AG08395 (cell line): ENCODE measurements around the gene ZFPM1.

Experiments
- DNase-seq: peaks from one replicate; pipeline ENCODE4 v3.0.0; 2012; ENCODE audit warnings: mixed read lengths, low spot score

The ZFPM1 gene

GRCh38 chr16:88568710-88569613, 115.9 kb downstream of the ZFPM1 start:
- no peak for DNase-seq

DNA sequence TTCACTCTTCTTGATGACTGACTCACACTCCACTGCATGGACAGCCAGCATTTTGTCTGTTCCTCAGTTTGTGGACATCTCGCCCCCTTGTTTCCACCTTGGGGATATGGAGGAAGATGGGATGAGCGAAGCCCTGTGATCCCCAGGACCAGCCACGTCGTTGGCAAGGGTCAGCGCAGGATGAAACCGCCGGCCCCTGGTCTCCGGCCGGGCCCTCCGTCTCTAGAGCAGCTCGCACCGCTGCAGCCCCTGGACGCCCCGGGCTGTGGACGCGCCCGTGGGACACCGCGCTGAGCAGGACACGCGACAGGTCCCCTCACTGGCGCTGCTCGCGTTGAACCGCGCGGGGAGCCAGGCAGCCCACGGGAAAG, 116.5 kb downstream of the ZFPM1 start:
- no peak for DNase-seq

DNA sequence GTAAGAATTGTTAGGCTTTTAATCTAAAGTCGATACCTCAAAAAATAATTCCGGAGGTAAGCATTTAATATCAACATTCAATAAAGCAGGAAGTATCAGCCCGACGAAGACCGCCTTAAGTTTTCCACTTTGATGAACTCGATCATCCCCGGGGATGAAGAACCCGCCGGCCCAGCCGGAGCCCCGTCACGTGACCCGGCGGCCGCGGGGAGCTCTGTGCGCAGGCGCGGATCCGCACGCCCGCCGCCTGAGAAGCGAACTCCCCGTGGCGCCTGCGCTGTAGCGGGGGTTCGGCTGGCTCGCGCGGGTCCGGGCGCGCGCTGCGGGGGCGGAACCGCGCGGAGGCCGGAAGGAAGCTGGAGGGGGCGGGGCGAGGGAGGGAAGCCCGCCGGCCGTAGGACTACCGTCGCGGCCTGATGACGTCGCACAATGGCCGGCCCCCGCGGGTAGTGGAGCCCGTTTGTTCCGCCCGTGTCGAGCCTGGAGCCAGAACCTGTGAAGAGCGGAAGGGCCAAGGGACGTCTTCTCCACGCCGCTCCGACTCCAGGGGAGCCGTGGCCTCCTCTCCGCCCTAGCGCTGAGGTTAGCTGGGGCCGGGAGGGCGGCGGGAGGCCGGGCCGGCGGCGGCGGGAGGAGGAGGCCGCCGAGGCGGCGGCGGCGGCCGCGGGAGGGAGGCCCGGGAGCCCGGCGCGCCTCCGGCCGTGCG, 117.1 kb downstream of the ZFPM1 start, which contains the start of gene ZC3H18:
TSS of gene ZC3H18 (plus strand) at position 419 of the 706 bp plus-strand sequence. CDS start 6,721 bp downstream, outside the sequence.
- DNase-seq = peak; percentile 100

GRCh38 chr16:88570691-88571092, 117.6 kb downstream of the ZFPM1 start:
- no peak for DNase-seq

DNA sequence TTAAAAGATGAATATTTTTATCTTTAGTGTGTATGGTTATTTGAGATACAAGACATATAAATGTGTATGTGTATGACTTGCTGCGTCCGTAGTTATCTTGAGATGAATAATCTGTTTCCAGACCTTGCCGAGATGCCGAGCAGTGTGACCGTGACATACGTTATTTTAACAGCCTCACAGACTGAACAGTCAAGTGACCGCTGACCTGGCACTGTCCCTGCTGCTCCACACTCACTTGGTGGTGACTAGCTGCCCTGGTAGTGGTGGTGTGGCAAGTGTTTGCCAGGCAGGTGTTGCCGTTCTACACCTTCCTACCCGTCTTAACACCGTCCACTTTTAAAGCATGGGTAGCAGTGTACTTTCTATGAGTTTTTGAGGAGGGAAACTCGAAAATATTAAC, 122.2 kb downstream of the ZFPM1 start:
- DNase-seq = no peak

GRCh38 chr16:88576307-88576706, 123.2 kb downstream of the ZFPM1 start:
- no peak for DNase-seq

DNA sequence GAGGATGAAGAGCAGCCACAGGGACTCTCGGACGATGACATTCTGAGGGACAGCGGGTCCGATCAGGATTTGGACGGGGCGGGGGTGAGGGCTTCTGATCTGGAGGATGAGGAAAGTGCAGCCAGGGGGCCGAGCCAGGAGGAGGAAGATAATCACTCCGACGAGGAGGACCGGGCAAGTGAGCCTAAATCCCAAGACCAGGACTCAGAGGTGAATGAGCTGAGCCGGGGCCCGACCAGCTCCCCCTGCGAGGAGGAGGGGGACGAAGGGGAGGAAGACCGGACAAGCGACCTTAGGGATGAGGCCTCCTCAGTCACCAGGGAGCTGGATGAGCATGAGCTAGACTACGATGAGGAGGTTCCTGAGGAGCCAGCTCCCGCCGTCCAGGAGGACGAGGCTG, 124.1 kb downstream of the ZFPM1 start:
- no peak for DNase-seq

DNA sequence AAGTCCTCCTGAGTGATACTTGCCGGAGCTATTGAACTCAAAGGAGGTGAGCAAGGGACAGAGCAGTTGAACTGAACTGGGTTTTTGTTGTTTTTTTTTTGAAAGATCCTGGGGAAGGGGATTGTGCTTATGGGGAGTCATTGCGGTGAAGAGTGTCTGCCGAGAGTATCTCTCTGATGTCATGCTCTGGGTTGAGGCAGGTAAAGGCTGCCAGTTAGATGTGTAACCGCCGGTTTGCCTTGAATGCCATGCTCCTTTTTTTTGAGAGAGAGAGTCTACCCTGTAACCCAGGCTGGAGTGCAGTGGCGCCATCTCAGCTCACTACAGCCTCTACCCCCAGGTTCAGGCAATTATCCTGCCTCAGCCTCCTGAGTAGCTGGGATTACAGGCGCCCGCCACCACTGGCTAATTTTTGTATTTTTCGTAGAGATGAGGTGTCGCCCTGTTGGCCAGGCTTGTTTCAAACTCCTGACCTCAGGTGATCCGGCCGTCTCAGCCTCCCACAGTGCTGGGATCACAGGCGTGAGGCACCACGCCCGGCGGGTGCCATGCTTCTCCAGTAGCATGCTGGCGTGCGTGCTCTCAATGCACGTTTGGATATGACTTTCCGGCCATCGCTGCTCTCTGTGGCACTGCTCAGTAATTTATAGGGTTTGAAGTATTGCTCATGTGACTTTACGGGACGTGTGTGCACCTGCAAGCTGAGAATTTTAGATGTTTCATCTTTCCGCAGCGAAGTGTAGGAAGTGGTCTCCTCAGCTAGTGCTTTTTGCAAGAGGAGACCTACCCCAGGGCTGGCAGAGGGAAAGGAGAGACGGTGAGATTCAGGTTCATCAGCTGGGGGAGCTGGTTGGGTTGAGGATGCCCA, 125.6 kb downstream of the ZFPM1 start:
- DNase-seq = no peak

GRCh38 chr16:88580371-88580770, 127.3 kb downstream of the ZFPM1 start:
- DNase-seq = no peak

GRCh38 chr16:88581033-88581432, 128.0 kb downstream of the ZFPM1 start:
- DNase-seq = no peak

- DNase-seq = no peak
These were observed 130.0 kb downstream of the ZFPM1 start for GRCh38 chr16:88582912-88583575.

DNA sequence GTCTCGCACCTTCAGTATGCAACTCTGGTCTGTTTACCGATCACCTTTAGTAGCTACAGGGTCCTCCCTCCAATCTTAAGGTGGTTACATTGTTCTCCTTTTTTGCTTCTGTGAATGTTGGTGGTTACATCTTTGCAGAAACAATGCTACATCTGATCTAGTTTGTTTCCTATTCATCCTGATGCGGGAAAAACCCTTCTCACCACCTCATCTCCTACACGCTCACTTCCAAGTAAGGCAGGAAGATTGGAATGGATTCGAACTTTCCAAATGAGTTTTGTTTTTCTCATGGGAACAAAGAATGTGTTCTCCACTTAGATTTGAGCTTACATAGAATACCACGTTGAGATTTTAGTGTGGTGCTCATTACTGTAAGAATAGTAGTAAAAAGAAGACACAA, 131.6 kb downstream of the ZFPM1 start:
- DNase-seq = no peak

DNA sequence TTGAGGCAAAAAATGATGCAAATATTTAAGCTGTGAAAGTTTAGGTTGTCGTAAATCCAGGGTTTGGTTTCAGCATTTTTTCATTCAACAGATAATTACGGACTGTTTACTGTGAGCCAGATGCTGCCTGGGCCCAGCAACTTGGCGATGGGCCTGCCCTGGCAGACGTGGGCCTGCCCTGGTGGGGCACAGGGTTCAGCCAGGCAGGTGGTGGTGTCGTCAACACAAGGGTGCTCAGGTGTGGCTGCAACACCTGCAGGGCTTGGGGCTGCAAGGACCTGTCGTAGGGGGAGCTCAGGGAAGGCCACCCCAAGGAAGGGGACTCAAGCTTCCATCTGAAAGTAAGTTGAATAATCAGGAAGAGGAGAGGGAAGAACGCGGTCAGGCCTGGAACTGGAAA, 132.2 kb downstream of the ZFPM1 start:
- no peak for DNase-seq

- no peak for DNase-seq
These were observed 133.0 kb downstream of the ZFPM1 start for GRCh38 chr16:88585927-88586581.
